Gastroesophageal sphincter (tissue), 3 donors: ENCODE results near the gene FZD2.

Experiments used
- CTCF ChIP-seq, 4 experiments: fragments of 200-600 bp in 2 of 4; fragments of 450-650 bp in 2 of 4; sonication (generic) in 1 of 4; IDR thresholded peaks; one replicate each; pipeline ENCODE4 v1.5.1; 2017 to 2019; ENCODE audit warnings: antibody characterized with exemption in 4 of 4, mild to moderate bottlenecking in 2 of 4, moderate library complexity in 2 of 4
- POLR2A ChIP-seq, 2 donors: fragments of 450-650 bp; IDR thresholded peaks; one replicate each; pipeline ENCODE4 v1.6.1; 2017; ENCODE audit warnings: antibody characterized with exemption in 2 of 2, mild to moderate bottlenecking in 2 of 2, moderate library complexity in 1 of 2

GRCh38 chr17:44523672-44523972 lies 33.7 kb upstream of the FZD2 start:
- TF ChIP-seq CTCF (IDR thresholded peaks at IDR 0.05): no peak
- TF ChIP-seq POLR2A (IDR thresholded peaks at IDR 0.05): no peak
